ENCODE measurements around the gene PSTPIP1.

DNA sequence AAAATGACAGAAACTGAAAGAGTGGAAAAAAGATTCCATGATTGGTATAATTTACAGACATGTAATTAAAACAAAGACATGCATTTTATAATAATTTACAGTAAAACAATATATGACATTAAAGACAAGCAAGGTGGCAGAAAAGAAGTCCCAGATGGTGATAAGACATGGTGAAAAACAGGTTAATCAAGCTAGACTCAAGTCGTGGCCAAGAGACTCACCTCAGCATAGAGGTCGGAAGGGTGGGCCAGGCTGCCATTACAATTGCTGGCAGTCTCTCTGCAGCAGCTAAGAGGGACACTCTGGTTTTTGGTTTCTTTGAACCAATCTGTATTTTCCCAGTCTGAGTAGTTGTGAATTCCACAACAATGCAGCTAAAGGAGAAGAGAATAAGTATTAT, 57.6 kb downstream of the PSTPIP1 start:
- TF ChIP-seq USF2 (CRISPR knock-in tag; IDR thresholded peaks at IDR 0.05) (no peak), PRDM15 (CRISPR knock-in tag; IDR thresholded peaks at IDR 0.05) (no peak), ATF3 (CRISPR knock-in tag; conservative IDR thresholded peaks at IDR 0.05) (no peak), ESRRA (CRISPR knock-in tag; IDR thresholded peaks at IDR 0.05; ENCODE audit: borderline replicate concordance) (no peak), ZNF263 (CRISPR knock-in tag; IDR thresholded peaks at IDR 0.05; ENCODE audit: low read depth) (no peak), SP1 (CRISPR knock-in tag; conservative IDR thresholded peaks at IDR 0.05) (no peak), CREM (CRISPR knock-in tag; IDR thresholded peaks at IDR 0.05) (no peak), CBFB (CRISPR knock-in tag; IDR thresholded peaks at IDR 0.05; ENCODE audit: low read depth) (no peak)
- TF ChIP-seq, protein P1, sequence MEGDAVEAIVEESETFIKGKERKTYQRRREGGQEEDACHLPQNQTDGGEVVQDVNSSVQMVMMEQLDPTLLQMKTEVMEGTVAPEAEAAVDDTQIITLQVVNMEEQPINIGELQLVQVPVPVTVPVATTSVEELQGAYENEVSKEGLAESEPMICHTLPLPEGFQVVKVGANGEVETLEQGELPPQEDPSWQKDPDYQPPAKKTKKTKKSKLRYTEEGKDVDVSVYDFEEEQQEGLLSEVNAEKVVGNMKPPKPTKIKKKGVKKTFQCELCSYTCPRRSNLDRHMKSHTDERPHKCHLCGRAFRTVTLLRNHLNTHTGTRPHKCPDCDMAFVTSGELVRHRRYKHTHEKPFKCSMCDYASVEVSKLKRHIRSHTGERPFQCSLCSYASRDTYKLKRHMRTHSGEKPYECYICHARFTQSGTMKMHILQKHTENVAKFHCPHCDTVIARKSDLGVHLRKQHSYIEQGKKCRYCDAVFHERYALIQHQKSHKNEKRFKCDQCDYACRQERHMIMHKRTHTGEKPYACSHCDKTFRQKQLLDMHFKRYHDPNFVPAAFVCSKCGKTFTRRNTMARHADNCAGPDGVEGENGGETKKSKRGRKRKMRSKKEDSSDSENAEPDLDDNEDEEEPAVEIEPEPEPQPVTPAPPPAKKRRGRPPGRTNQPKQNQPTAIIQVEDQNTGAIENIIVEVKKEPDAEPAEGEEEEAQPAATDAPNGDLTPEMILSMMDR (IDR thresholded peaks at IDR 0.05) = no peak
- TF ChIP-seq, protein P2, sequence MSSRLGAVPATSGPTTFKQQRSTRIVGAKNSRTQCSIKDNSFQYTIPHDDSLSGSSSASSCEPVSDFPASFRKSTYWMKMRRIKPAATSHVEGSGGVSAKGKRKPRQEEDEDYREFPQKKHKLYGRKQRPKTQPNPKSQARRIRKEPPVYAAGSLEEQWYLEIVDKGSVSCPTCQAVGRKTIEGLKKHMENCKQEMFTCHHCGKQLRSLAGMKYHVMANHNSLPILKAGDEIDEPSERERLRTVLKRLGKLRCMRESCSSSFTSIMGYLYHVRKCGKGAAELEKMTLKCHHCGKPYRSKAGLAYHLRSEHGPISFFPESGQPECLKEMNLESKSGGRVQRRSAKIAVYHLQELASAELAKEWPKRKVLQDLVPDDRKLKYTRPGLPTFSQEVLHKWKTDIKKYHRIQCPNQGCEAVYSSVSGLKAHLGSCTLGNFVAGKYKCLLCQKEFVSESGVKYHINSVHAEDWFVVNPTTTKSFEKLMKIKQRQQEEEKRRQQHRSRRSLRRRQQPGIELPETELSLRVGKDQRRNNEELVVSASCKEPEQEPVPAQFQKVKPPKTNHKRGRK (CRISPR knock-in tag; IDR thresholded peaks at IDR 0.05; ENCODE audit: borderline replicate concordance) = no peak
- TF ChIP-seq, protein P3, sequence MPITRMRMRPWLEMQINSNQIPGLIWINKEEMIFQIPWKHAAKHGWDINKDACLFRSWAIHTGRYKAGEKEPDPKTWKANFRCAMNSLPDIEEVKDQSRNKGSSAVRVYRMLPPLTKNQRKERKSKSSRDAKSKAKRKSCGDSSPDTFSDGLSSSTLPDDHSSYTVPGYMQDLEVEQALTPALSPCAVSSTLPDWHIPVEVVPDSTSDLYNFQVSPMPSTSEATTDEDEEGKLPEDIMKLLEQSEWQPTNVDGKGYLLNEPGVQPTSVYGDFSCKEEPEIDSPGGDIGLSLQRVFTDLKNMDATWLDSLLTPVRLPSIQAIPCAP (CRISPR knock-in tag; IDR thresholded peaks at IDR 0.05) = no peak
- TF ChIP-seq, protein P4, sequence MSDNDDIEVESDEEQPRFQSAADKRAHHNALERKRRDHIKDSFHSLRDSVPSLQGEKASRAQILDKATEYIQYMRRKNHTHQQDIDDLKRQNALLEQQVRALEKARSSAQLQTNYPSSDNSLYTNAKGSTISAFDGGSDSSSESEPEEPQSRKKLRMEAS (CRISPR knock-in tag; IDR thresholded peaks at IDR 0.05) = no peak

Measured in WTC11 (cell line).